A673 (cell line): Measurements from ENCODE around the gene ASAP2.

Source experiments
- CTCF ChIP-seq: fragments of 300-800, 200-600 bp; sonication (generic); conservative IDR thresholded peaks from 2 replicates; pipeline ENCODE4 v1.5.1; 2017; ENCODE audit warnings: low read depth, mild to moderate bottlenecking, antibody characterized with exemption, low read length, moderate library complexity, mixed read lengths
- EZH2 ChIP-seq: fragments of 200-600 bp; sonication (generic); IDR thresholded peaks from 2 replicates; pipeline ENCODE4 v1.6.1; 2017; ENCODE audit warnings: borderline replicate concordance, low read depth, mild to moderate bottlenecking, mixed read lengths, antibody characterized with exemption, low read length; ENCODE audit not compliant: poor library complexity, severe bottlenecking

- no peak for TF ChIP-seq CTCF
- no peak for TF ChIP-seq EZH2
These were observed 5.3 kb upstream of the ASAP2 start for GRCh38 chr2:9201185-9201891.
